Fibroblast of skin of back (primary cell): ENCODE data around the gene HDAC10.

Experiments
- DNase-seq: peaks from one replicate; pipeline ENCODE4 v3.0.0-alpha.2; 2013

The HDAC10 gene

DNA sequence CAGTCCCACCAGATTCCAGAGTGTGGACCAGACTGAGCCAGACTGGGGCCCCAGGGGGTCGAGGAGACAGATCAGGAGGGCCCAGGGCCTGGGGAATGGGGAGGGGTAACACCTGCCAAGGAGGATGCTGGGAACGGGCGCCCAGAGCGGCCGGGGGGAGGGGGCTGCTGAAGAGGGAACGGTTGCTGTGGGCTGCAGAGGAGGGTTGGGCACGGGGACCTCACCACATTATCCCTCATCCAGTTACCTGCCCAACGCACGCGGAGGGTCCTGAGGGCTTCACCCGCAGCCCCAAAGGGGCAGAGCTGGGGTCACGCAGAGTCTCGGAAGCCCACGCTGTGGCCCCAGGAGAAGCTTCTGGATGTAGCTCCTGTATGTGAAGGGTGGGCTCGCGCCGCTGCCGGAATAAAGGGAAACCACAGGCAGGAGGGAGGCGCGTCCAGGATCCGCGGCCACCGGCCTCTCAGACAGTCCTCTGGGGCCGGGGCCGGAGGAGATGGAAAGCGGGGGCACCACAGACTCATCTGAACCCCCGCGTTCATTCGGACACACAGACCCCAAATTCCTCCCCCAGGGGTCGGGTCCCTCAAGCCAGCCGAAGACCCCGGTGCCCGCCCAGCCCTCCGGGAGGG, 51.1 kb downstream of the HDAC10 start:
- no peak for DNase-seq

DNA sequence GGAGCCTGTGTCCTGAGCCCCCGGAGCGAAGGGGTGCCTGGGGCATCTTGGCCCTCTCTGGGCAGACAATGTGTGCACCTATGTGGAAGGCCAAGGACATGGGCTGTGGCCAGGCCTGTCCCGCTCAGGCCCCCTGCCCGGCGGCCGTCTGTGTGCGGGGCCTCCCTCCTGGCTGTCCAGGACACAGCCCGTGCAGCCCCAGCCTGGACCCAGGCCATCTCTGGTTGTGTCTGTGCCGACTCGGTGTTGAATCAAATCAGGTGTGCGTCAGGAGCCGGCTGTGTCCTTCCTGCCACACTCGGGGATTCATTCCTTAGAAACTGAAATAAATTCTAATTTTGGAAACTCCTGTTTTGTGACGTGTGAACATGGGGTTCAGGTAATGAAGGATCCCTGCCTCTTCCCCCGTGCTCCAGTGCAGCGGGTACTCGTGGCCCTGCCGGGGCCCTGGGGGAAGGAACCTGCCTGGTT, 51.8 kb downstream of the HDAC10 start:
- DNase-seq = no peak

DNA sequence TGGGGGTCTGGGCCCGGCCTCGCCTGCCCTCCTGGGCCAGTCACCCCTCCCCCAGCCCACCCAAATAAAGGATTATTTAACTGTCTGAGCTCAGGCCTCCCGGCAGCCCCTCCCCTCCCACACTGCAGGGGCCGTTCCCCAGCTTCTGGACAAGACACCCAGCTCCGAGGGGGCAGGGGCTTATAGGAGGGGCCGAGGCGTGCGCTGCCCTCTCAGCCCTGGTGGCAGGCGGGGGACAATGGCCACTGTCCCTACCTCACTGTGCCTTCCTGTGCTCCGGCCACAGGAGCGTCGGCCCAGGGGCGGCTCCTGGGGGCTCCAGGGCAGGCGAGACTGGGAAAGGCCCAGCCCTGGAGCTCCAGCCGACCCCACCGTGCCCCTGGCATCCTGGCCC, 52.4 kb downstream of the HDAC10 start:
- DNase-seq = no peak

DNA sequence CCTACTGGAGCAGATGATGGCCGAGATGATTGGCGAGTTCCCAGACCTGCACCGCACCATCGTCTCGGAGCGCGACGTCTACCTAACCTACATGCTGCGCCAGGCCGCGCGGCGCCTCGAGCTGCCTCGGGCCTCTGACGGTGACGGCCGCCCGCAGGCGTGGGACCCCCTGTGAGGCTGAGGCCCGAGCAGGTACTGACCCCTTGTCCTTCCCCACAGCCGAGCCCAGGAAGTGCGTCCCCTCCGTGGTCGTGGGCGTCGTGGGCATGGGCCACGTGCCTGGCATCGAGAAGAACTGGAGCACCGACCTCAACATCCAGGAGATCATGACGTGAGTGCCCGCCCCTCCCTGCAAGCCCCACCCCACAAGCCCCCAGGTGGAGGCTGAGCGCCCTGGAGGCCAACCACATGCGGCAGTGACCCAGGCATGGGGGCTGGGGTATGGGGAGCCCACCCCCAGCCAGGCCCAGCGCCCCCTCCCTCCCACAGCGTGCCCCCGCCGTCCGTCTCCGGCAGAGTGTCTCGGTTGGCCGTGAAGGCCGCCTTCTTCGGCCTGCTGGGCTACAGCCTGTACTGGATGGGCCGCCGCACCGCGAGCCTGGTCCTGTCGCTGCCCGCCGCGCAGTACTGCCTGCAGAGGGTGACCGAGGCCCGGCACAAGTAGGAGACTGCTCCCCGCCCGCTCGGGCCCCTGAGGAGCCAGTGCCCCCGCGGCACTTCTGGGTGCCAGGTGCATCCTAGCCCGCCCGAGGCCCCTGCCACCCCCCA, 53.0 kb downstream of the HDAC10 start:
- no peak for DNase-seq

DNA sequence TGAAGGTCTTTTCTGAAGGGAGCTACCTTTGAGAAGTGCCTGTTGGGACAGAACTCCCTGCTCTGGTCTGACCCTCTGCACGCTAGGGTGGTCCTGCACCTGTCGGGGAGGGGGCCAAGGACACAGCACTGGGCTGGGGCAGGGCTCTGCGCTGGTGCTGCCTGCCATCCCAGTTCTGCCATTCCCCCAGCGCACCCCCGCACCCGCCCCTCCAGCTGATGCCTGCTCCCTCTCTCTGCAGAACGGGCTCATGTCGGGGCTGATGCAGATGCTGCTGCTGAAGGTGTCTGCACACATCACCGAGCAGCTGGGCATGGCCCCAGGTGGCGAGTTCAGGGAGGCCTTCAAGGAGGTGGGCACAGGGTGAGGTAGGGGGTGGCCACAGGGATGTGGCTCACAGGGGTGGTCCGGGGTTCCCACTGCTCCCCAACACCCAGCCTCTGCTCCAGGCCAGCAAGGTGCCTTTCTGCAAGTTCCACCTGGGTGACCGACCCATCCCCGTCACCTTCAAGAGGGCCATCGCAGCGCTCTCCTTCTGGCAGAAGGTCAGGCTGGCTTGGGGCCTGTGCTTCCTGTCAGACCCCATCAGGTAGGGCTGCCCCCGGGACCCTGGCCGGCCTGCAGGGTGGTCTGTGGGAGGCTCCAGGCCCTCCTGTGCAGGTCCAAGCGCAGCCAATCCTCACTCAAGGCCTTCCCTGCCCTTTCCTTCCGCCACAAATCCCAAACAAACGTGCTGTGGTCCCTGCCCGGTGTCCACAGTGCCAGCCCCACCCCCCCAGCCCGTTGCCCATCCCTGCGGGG, 53.9 kb downstream of the HDAC10 start:
- no peak for DNase-seq

DNA sequence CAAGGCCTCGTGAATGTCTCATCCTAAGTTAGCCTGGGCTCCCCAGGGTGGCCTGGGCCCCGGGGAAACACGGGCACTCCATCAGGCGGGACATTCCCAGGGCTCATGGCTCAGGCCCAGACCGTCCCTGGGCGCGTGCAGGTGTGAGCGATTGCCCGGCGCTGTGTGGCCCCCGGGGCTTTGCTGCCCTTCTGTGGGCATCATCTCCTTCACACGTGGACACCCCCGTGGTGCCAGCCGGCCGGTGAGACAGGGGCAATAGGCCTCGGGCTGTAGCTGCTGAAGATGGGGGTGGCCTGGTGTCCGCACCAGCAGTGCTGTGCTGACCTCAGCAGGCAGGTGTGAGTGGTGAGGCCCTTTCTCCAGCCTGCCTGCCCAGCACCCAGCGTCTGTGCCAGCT, 54.8 kb downstream of the HDAC10 start:
- DNase-seq = no peak
